IMR-90 (cell line): ENCODE data around the gene SLIT3. TPM values are rescaled to one million over a fixed set of nuclear protein-coding genes. Genes with fewer than 3 reads are reported as not detected.

Experiments
- ATAC-seq: fragments of 200-7000 bp; cut with Tn5 transposase; 2 replicates; pipeline ENCODE4 v1.9.1; 2020; ENCODE audit warnings: low read depth, mild to moderate bottlenecking, moderate library complexity
- BruUV-seq: library from RNA; stranded (reverse); fragments of 400-500 nt; replicated peaks from 2 replicates; lab custom pipeline; 2021; lab: Mats Ljungman, UMichigan
- CTCF ChIA-PET: fragments of 300-600 bp; formaldehyde crosslinking; extraction: SDS; loops from one replicate; lab custom pipeline; 2021; ENCODE audit warnings: antibody characterized with exemption; lab: Yijun Ruan, JAX
- POLR2A ChIA-PET: fragments of 300-600 bp; sonication (Branson Sonifier 250); formaldehyde crosslinking; loops from one replicate; lab custom pipeline; 2022; ENCODE audit warnings: antibody characterized with exemption; ENCODE audit not compliant: unreplicated experiment; lab: Charles Lee
- DNase-seq: peaks from one replicate; pipeline ENCODE4 v3.0.0; 2013
- H2AFZ ChIP-seq: replicated peaks from 2 replicates; pipeline ENCODE3; 2013; ENCODE audit warnings: low read length, mild to moderate bottlenecking; ENCODE audit not compliant: poor library complexity
- H2AK5ac ChIP-seq: 2 replicates; pipeline ENCODE4 v1.6.1; 2013; ENCODE audit warnings: low read depth, low read length, inconsistent platforms
- H2AK9ac ChIP-seq: replicated peaks from 2 replicates; pipeline ENCODE3; 2013; ENCODE audit warnings: mild to moderate bottlenecking, low read depth, low read length, moderate library complexity; ENCODE audit not compliant: poor library complexity
- H2BK120ac ChIP-seq: 2 replicates; pipeline ENCODE4 v1.6.1; 2013; ENCODE audit warnings: low read depth, low read length, inconsistent platforms
- H2BK15ac ChIP-seq: 3 replicates; pipeline ENCODE4 v1.6.1; 2013; ENCODE audit warnings: low read depth, low read length, inconsistent platforms
- H2BK20ac ChIP-seq: 2 replicates; pipeline ENCODE4 v1.6.1; 2013; ENCODE audit warnings: low read depth, mild to moderate bottlenecking, inconsistent platforms, low read length, moderate library complexity
- H2BK5ac ChIP-seq: 2 replicates; pipeline ENCODE4 v1.6.1; 2013; ENCODE audit warnings: mild to moderate bottlenecking, low read depth, low read length, inconsistent platforms; ENCODE audit not compliant: poor library complexity, severe bottlenecking
- H3K14ac ChIP-seq: replicated peaks from 2 replicates; pipeline ENCODE4 v1.6.1; 2013; ENCODE audit warnings: low read depth, low read length, inconsistent platforms
- H3K18ac ChIP-seq: 2 replicates; pipeline ENCODE4 v1.6.1; 2013; ENCODE audit warnings: low read depth, low read length, control low read depth
- H3K23ac ChIP-seq: 2 replicates; pipeline ENCODE4 v1.6.1; 2013; ENCODE audit warnings: low read depth, low read length, inconsistent platforms
- H3K27ac ChIP-seq: 2 replicates; pipeline ENCODE4 v1.5.1; 2013; ENCODE audit warnings: mild to moderate bottlenecking, control low read depth, low read length; ENCODE audit not compliant: insufficient read depth
- H3K27me3 ChIP-seq: 2 replicates; pipeline ENCODE4 v1.6.1; 2013; ENCODE audit warnings: low read length; ENCODE audit not compliant: control insufficient read depth, insufficient read depth
- H3K36me3 ChIP-seq: 2 replicates; pipeline ENCODE4 v1.6.1; 2013; ENCODE audit warnings: low read length, mixed read lengths; ENCODE audit not compliant: control insufficient read depth, insufficient read depth
- H3K4ac ChIP-seq: 2 replicates; pipeline ENCODE4 v1.6.1; 2013; ENCODE audit warnings: low read depth, low read length, inconsistent platforms
- H3K4me1 ChIP-seq: 2 replicates; pipeline ENCODE4 v1.6.1; 2013; ENCODE audit warnings: low read length, mixed read lengths; ENCODE audit not compliant: control insufficient read depth, insufficient read depth
- H3K4me2 ChIP-seq: 2 replicates; pipeline ENCODE4 v1.6.1; 2013; ENCODE audit warnings: low read depth, mild to moderate bottlenecking, control low read depth, low read length, moderate library complexity
- H3K4me3 ChIP-seq: 2 replicates; pipeline ENCODE4 v1.5.1; 2013; ENCODE audit warnings: low read depth, mild to moderate bottlenecking, control low read depth, low read length, moderate library complexity; ENCODE audit not compliant: insufficient read depth
- H3K56ac ChIP-seq: 2 replicates; pipeline ENCODE4 v1.6.1; 2013; ENCODE audit warnings: low read length, inconsistent platforms; ENCODE audit not compliant: insufficient read depth; ENCODE audit errors: extremely low read depth
- H3K79me1 ChIP-seq, 2 experiments: 2 replicates each; pipeline ENCODE4 v1.6.1; 2013; ENCODE audit warnings: low read length in 2 of 2, inconsistent platforms in 1 of 2, low read depth in 1 of 2
- H3K9ac ChIP-seq: 2 replicates; pipeline ENCODE4 v1.6.1; 2013; ENCODE audit warnings: low read depth, low read length, control low read depth
- H3K9me1 ChIP-seq: 2 replicates; pipeline ENCODE4 v1.6.1; 2013; ENCODE audit warnings: low read length, inconsistent platforms; ENCODE audit not compliant: insufficient read depth
- H3K9me3 ChIP-seq: 2 replicates; pipeline ENCODE4 v1.6.1; 2013; ENCODE audit warnings: low read length; ENCODE audit not compliant: control insufficient read depth, insufficient read depth
- H4K20me1 ChIP-seq: 2 replicates; pipeline ENCODE4 v1.6.1; 2013; ENCODE audit warnings: low read length, inconsistent platforms; ENCODE audit not compliant: insufficient read depth
- H4K5ac ChIP-seq: 2 replicates; pipeline ENCODE4 v1.6.1; 2013; ENCODE audit warnings: mild to moderate bottlenecking, low read depth, low read length, control low read depth
- H4K8ac ChIP-seq, 2 experiments: 2 replicates each; pipeline ENCODE4 v1.6.1; 2013; ENCODE audit warnings: low read depth in 2 of 2, low read length in 2 of 2, control low read depth in 1 of 2, inconsistent platforms in 1 of 2
- H4K91ac ChIP-seq: 2 replicates; pipeline ENCODE4 v1.6.1; 2013; ENCODE audit warnings: low read depth, low read length, inconsistent platforms; ENCODE audit not compliant: insufficient read depth
- BHLHE40 ChIP-seq: fragments of 150-350 bp; IDR thresholded peaks from 2 replicates; pipeline ENCODE4 v1.6.1; 2016; ENCODE audit warnings: mild to moderate bottlenecking, low read depth, low read length
- CEBPB ChIP-seq: IDR thresholded peaks from 2 replicates; pipeline ENCODE4 v1.6.1; 2012; ENCODE audit warnings: low read depth, low read length, improper control_type of control experiment
- CHD1 ChIP-seq: IDR thresholded peaks from 2 replicates; pipeline ENCODE4 v1.6.1; 2012; ENCODE audit warnings: low read depth, low read length, improper control_type of control experiment
- FOS ChIP-seq: fragments of 150-350 bp; IDR thresholded peaks from 2 replicates; pipeline ENCODE4 v1.6.1; 2016; ENCODE audit warnings: low read depth, low read length
- MAFK ChIP-seq: IDR thresholded peaks from 2 replicates; pipeline ENCODE4 v1.6.1; 2012; ENCODE audit warnings: low read depth, low read length, improper control_type of control experiment
- MAZ ChIP-seq: IDR thresholded peaks from 2 replicates; pipeline ENCODE4 v1.6.1; 2012; ENCODE audit warnings: low read depth, mild to moderate bottlenecking, low read length, improper control_type of control experiment, moderate library complexity, borderline replicate concordance
- POLR2A ChIP-seq: IDR thresholded peaks from 2 replicates; pipeline ENCODE4 v1.6.1; 2012; ENCODE audit warnings: mild to moderate bottlenecking, low read depth, low read length
- RAD21 ChIP-seq: IDR thresholded peaks from 2 replicates; pipeline ENCODE4 v1.6.1; 2012; ENCODE audit warnings: low read length, improper control_type of control experiment
- SMC3 ChIP-seq: fragments of 150-350 bp; IDR thresholded peaks from 2 replicates; pipeline ENCODE4 v1.6.1; 2016; ENCODE audit warnings: low read depth, mild to moderate bottlenecking, antibody characterized with exemption, low read length, moderate library complexity
- WGBS, 2 experiments: methylation state at CpG; one replicate each; pipeline versions ENCODE4 v1.1.5 to v1.1.7; 2013; ENCODE audit warnings: missing lambda C conversion rate in 2 of 2; ENCODE audit not compliant: insufficient read length in 1 of 2; ENCODE audit errors: extremely low coverage in 2 of 2; 5-methylcytosine and 5-hydroxymethylcytosine counted together
- dilution Hi-C: fragments of 300-500 bp; cut with HindIII; formaldehyde crosslinking; loops from one replicate; pipeline ENCODE4 v1.14.3; 2018; ENCODE audit warnings: low sequenced_read_pairs; ENCODE audit not compliant: unreplicated experiment
- in situ Hi-C: fragments of 300-500 bp; cut with MboI; formaldehyde crosslinking; loops from 3 replicates; pipeline ENCODE4 v1.14.3; 2019; ENCODE audit warnings: low sequenced_read_pairs, inconsistent platforms, mixed read lengths
- intact Hi-C: fragments of 100-400 bp; cut with micrococcal nuclease; formaldehyde crosslinking; loops from 2 replicates; pipeline ENCODE4 v1.10.0; 2022
- polyA plus RNA-seq, 3 experiments: library from polyadenylated mRNA; depleted of rRNA; stranded (reverse); fragments of >200 nt; gene quantifications; 2 replicates each; pipeline ENCODE4 v1.2.3, GENCODE V29; 2012; ENCODE audit warnings: low replicate concordance in 1 of 3
- total RNA-seq: library from RNA; depleted of rRNA; stranded (reverse); fragments of >200 nt; gene quantifications from 2 replicates; pipeline ENCODE4 v1.2.3, GENCODE V29; 2012
- TF ChIP-seq, protein P1 (sequence below): fragments of 150-350 bp; IDR thresholded peaks from 2 replicates; pipeline ENCODE4 v1.6.1; 2016; ENCODE audit warnings: low read depth, mild to moderate bottlenecking, low read length, moderate library complexity, borderline replicate concordance

Gene SLIT3
- total and polyA plus RNA-seq, 2 of the 4 experiments (the other 2 are of a cell fraction) = 0.18 to 0.50 TPM

DNA sequence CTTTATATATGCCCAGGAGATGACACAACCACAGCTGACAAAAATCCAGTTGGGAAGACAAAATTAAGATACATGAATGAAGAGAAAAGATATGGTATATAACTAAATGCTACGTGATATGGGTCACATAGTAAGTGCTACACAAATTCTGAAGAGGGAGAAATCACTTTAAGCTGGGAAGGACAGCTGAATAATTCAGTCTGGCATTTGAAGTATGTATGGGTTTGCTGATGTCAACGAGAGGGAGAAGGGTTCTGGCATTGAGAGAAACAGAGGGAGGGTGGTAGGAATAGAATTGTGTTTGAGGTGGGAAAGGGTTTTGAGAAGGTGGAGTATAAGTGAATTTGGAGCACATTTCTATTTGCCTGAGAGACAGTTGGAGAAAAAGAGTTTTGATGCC is 6.7 kb upstream of the SLIT3 start:
- Histone ChIP-seq H4K5ac (no peak overlapping the region), H2AK5ac (no peak overlapping the region), H3K4me3 (no peak overlapping the region), H2AK9ac (no peak overlapping the region), H3K4me1 (no peaks in the 10 kb centered on the region), H3K18ac (no peak overlapping the region), H3K14ac (no peak overlapping the region), H3K27ac (no peak overlapping the region), H2BK120ac (no peak overlapping the region), H3K27me3 (0 out of 2 replicates have a peak, but pooled peaks cover 2% of the 10 kb centered on the region), H4K20me1 (no peaks in the 10 kb centered on the region), H2BK20ac (no peak overlapping the region), H4K91ac (no peak overlapping the region), H3K4ac (no peak overlapping the region), H3K9ac (no peak overlapping the region), H3K56ac (no peak overlapping the region), H3K23ac (no peak overlapping the region), H2BK15ac (no peak overlapping the region), H2BK5ac (no peak overlapping the region), H3K9me3 (no peaks in the 10 kb centered on the region), H2AFZ (no peak overlapping the region), H3K79me1 (no peaks in the 10 kb centered on the region), H3K4me2 (no peak overlapping the region), H3K36me3 (no peaks in the 10 kb centered on the region), H4K8ac (no peak overlapping the region), H3K9me1 (no peaks in the 10 kb centered on the region)
- no peak for DNase-seq
- ChIA-PET CTCF (no interaction called here), POLR2A (no interaction called here)
- in situ Hi-C loops = loop anchor here (10.0 kb wide), 1 partner anchor 633 kb away; no protein-coding TSS in a partner anchor
- dilution Hi-C loops = no loop called here
- no TSS peak for BruUV-seq
- intact Hi-C loops = no loop called here
- WGBS, 2 experiments = 11% methylated on average over 2 of the region's 2 CpGs; no CpG with 5 or more reads in 1 of the 2 experiments
- TF ChIP-seq POLR2A = no peak
- no peak for TF ChIP-seq SMC3
- TF ChIP-seq RAD21 = no peak
- TF ChIP-seq BHLHE40 = no peak
- no peak for TF ChIP-seq MAFK
- TF ChIP-seq CEBPB = no peak
- TF ChIP-seq FOS = no peak
- no peak for TF ChIP-seq MAZ
- TF ChIP-seq CHD1 = no peak
- TF ChIP-seq, protein P1, sequence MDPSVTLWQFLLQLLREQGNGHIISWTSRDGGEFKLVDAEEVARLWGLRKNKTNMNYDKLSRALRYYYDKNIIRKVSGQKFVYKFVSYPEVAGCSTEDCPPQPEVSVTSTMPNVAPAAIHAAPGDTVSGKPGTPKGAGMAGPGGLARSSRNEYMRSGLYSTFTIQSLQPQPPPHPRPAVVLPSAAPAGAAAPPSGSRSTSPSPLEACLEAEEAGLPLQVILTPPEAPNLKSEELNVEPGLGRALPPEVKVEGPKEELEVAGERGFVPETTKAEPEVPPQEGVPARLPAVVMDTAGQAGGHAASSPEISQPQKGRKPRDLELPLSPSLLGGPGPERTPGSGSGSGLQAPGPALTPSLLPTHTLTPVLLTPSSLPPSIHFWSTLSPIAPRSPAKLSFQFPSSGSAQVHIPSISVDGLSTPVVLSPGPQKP = no peak
- no peak for ATAC-seq
